HUES48 (cell line): ENCODE measurements around the gene OCRL.

Experiments
- H3K27ac ChIP-seq: one replicate; pipeline ENCODE4 v1.7.0; 2013; ENCODE audit warnings: low read depth, low read length, inconsistent platforms
- H3K27me3 ChIP-seq: 2 replicates; pipeline ENCODE4 v1.6.1; 2013; ENCODE audit warnings: mild to moderate bottlenecking, low read length; ENCODE audit not compliant: control insufficient read depth, insufficient read depth
- H3K36me3 ChIP-seq: 2 replicates; pipeline ENCODE4 v1.6.1; 2013; ENCODE audit warnings: low read length; ENCODE audit not compliant: control insufficient read depth, insufficient read depth
- H3K4me1 ChIP-seq: 2 replicates; pipeline ENCODE4 v1.6.1; 2013; ENCODE audit warnings: mild to moderate bottlenecking, low read length; ENCODE audit not compliant: control insufficient read depth, insufficient read depth
- H3K4me3 ChIP-seq: 2 replicates; pipeline ENCODE4 v1.5.1; 2013; ENCODE audit warnings: mild to moderate bottlenecking, low read depth, low read length
- H3K9ac ChIP-seq: 2 replicates; pipeline ENCODE4 v1.6.1; 2013; ENCODE audit warnings: mild to moderate bottlenecking, low read depth, low read length, moderate library complexity
- H3K9me3 ChIP-seq: 2 replicates; pipeline ENCODE4 v1.6.1; 2013; ENCODE audit warnings: low read length; ENCODE audit not compliant: control insufficient read depth, insufficient read depth

OCRL gene

DNA sequence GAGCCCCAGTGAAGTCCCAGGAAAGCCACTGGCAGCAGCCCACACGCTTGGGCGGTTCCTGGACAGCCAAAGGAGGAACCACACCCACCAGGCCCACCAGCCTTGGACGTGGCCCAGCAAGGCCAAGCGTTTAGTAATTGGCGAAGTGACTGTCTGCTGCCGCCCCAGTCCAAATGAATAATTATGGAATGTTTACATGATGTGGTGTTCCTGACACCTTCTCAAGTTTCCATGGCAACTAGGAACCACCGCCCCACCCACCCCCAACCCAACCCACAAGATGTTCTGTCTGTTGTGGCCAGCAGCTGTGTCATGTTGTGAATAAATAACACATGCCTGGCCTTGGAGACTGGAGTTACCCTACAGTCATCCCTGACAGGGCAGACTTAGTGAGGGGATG lies 92.4 kb downstream of the OCRL start:
- H3K36me3 ChIP-seq, result no peaks in the 10 kb centered on the region
- H3K27ac ChIP-seq, result no peak overlapping the region
- no peak overlapping the region for H3K9ac ChIP-seq
- no peaks in the 10 kb centered on the region for H3K9me3 ChIP-seq
- no peak overlapping the region for H3K4me3 ChIP-seq
- H3K27me3 ChIP-seq, result no peaks in the 10 kb centered on the region
- peaks cover 7% of the 10 kb centered on the region; the same call in 1 of the 2 replicates for H3K4me1 ChIP-seq

DNA sequence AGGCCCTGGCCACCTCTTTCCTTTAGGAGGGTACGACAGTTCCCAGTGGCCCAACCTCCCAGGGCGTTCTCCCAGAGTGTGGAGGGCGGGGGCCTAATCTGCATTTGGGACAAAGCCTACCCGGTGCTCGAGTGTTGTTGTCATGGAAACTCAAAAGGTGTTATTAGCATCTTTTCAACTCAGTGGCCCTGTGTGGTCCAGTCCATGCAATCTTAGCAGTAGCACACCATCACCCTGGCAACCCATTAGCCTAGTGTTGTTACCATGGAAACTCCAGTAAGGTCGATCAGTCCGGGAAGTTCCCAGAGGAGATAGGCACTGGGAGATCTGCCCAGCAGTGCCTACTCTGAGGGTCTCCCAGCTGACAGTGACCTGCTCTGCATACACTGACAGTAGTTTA lies 94.5 kb downstream of the OCRL start:
- Histone ChIP-seq H3K9ac (no peak overlapping the region), H3K4me3 (no peak overlapping the region), H3K27me3 (no peaks in the 10 kb centered on the region; the same call in 1 of the 2 replicates), H3K9me3 (no peaks in the 10 kb centered on the region), H3K36me3 (no peaks in the 10 kb centered on the region), H3K27ac (no peak overlapping the region), H3K4me1 (peaks cover 7% of the 10 kb centered on the region; the same call in 1 of the 2 replicates)

DNA sequence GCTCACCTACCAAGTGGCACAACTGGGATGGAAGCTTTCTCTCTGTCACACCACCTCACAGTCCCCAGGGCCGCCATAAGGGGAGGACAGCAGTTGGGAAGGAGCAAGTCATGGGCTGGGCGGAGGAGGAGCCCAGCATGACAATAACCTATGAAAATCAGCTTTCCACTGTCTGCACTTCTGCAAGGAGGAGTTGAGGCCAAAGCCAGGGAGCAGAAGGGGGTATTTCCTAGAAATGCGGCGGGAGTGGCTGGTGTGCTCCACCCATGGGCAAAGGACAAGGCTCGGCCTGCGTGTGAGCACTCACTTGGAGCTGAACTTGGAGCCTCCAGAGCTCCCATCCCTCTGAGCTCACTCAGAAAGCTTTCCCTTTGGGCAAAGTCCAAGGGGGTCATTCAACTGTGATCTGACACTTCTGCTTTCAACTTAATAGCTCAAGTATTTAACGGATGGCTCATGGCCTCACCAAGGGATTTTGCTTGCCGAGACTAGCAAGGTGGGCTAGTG lies 96.2 kb downstream of the OCRL start:
- peaks cover 7% of the 10 kb centered on the region; the same call in 1 of the 2 replicates for H3K4me1 ChIP-seq
- H3K4me3 ChIP-seq, result no peak overlapping the region
- H3K36me3 ChIP-seq, result no peaks in the 10 kb centered on the region
- H3K9ac ChIP-seq, result no peak overlapping the region
- H3K9me3 ChIP-seq, result no peaks in the 10 kb centered on the region
- H3K27me3 ChIP-seq, result no peaks in the 10 kb centered on the region; the same call in 1 of the 2 replicates
- H3K27ac ChIP-seq, result no peak overlapping the region

DNA sequence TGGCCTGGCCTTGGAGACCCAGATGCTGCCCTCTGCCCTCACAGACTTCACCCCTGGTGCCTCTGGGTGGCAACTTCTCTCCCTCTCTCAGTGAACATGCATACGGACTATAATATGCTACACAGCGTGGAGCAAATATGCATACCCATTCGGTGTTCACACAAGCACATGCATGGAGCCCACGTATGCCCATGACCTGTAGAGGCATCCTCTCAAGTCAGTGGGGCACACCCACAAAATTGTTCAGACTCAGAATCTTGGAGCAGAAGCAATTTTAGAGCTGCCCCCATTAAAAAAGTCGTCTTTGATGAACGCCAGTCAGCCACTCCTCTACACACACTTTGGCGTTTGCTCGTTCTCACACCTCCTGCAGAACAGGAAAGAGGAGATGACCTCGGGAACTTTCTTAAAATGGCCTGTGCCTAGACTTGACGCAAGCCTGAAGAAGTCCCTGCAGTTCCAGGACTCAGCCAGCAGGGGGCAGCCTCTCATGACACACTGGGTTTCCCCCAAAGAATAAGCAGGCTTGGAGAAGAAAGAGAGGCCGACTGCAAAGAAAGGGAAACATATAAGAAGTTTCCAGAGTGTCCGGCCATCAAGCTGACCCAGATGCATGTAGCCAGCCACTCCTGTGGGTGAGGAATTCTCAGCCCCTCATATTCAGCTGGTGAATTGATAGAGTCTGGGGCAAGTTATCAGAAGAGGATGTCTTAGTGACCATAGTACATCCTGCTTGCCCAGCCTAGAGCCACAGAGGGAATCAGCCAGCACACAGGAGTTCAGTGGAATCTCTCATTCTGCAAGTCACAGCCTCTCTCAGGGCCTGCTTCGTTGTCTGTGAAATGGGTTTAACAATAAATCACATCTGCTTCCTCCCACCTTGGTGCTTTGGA lies 97.4 kb downstream of the OCRL start:
- Histone ChIP-seq H3K4me3 (no peak overlapping the region), H3K9ac (no peak overlapping the region), H3K36me3 (no peaks in the 10 kb centered on the region), H3K9me3 (no peaks in the 10 kb centered on the region), H3K27ac (no peak overlapping the region), H3K4me1 (peaks cover 7% of the 10 kb centered on the region; the same call in 1 of the 2 replicates), H3K27me3 (peaks cover 4% of the 10 kb centered on the region)

DNA sequence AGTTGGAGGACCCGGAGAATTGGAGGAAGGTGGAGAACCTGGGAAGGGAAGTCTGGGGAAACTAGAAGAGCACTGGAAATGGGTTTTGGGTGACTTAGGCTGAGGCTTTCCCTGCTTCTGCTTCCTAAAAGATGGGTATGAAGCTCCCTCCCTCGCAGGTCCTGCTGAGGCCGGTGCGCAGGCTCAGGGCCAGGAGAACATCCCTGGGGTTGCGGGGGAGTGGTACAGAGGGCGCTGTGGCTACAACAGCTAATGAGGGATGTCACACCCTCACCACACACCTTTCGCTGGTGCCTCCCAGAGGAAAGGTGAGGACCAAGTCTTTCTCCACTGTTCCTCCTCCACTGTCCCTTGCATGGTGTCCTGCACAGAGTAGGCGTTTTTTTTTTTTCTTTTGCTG lies 98.9 kb downstream of the OCRL start:
- H3K4me3 ChIP-seq, result no peak overlapping the region
- no peaks in the 10 kb centered on the region for H3K36me3 ChIP-seq
- H3K27ac ChIP-seq, result no peak overlapping the region
- H3K9me3 ChIP-seq, result no peaks in the 10 kb centered on the region
- H3K27me3 ChIP-seq, result peaks cover 8% of the 10 kb centered on the region
- peaks cover 7% of the 10 kb centered on the region; the same call in 1 of the 2 replicates for H3K4me1 ChIP-seq
- no peak overlapping the region for H3K9ac ChIP-seq

DNA sequence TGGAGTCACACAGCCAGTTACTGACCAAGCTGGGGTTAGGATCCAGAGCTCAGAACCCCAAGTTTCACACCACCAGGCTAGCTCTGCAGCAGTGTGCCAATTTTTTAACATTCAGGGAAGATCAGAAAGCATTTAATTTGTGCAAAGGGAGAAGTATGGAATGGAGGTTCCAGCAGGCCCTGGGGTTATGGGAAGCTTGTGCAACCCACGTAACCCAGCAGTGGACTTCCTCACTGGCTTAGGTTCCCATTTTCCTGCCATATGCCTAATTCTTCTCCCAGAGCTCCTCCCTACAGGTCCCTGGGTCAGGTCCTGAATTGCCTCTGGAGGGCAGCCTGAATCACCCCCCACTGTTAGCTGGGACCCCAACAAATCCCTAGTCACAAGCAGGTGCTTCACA lies 100.7 kb downstream of the OCRL start:
- no peak overlapping the region for H3K4me3 ChIP-seq
- peaks cover 8% of the 10 kb centered on the region for H3K27me3 ChIP-seq
- H3K9me3 ChIP-seq, result no peaks in the 10 kb centered on the region
- no peaks in the 10 kb centered on the region for H3K36me3 ChIP-seq
- H3K9ac ChIP-seq, result no peak overlapping the region
- no peak overlapping the region for H3K27ac ChIP-seq
- no peaks in the 10 kb centered on the region for H3K4me1 ChIP-seq

DNA sequence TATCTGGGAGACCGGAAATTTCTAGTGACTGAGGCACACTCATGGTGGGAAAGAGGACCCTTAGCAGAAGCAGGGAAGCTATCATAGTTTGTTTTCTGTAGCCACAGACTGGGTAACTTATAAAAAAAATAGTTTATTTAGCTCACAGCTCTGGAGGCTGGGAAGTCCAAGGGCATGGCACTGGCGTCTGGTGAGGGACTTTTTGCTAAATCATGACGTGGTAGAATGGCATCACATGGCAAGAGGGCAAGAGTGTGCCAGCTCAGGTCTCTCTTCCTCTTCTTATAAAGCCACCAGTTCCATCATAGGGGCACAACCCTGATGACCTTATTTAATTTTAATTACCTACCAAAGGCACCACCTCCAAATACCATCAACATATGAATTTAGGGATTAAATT lies 101.4 kb downstream of the OCRL start:
- H3K9me3 ChIP-seq, result no peaks in the 10 kb centered on the region
- H3K36me3 ChIP-seq, result no peaks in the 10 kb centered on the region
- peaks cover 13% of the 10 kb centered on the region for H3K27me3 ChIP-seq

DNA sequence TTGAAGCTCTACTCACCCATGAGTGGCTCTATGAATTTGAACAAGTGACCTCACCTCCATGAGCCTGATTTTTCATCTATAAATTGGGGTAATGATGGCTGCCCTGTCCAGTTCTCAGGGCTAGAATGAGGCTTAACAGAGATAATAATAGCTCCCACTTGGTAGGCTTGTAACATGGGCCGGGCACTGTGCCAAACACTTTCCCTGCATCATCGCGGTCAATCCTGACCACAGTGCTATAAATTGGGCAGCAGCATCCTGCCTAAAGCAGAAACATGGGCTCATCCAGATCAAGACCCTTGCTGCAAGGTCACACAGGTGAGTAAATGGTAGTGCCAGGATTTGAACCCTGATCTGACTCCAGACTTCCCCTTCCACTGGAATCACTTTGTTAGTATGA lies 101.9 kb downstream of the OCRL start:
- Histone ChIP-seq H3K4me3 (no peak overlapping the region), H3K9ac (no peak overlapping the region), H3K27me3 (peaks cover 18% of the 10 kb centered on the region), H3K9me3 (no peaks in the 10 kb centered on the region), H3K27ac (no peak overlapping the region), H3K4me1 (no peaks in the 10 kb centered on the region), H3K36me3 (no peaks in the 10 kb centered on the region)

More for the DNA sequence above, 101.4 kb downstream of the OCRL start:
- no peak overlapping the region for H3K27ac ChIP-seq
- H3K9ac ChIP-seq, result no peak overlapping the region
- no peak overlapping the region for H3K4me3 ChIP-seq
- no peaks in the 10 kb centered on the region for H3K4me1 ChIP-seq
